PFSK-1 (cell line): ENCODE results near the gene ZSCAN22.
A peak's percentile ranks its signal among the peaks of the same experiment; 100 is the strongest.

Experiments
- FOXP2 ChIP-seq: optimal IDR thresholded peaks from 2 replicates; pipeline ENCODE3; 2011; ENCODE audit warnings: borderline replicate concordance, control low read depth, inconsistent platforms; ENCODE audit not compliant: insufficient read depth; ENCODE audit errors: extremely low read length, extremely low read depth
- POLR2AphosphoS5 ChIP-seq: IDR thresholded peaks from 2 replicates; pipeline ENCODE4 v1.6.1; 2012; ENCODE audit warnings: low read depth, mild to moderate bottlenecking, control low read depth, low read length, moderate library complexity
- SIN3A ChIP-seq: IDR thresholded peaks from 2 replicates; pipeline ENCODE4 v1.6.1; 2012; ENCODE audit warnings: mild to moderate bottlenecking, low read length, moderate library complexity, borderline replicate concordance; ENCODE audit not compliant: insufficient read depth
- TAF1 ChIP-seq: IDR thresholded peaks from 2 replicates; pipeline ENCODE4 v1.6.1; 2012; ENCODE audit warnings: low read length, control low read depth, borderline replicate concordance; ENCODE audit not compliant: insufficient read depth
- TF ChIP-seq, protein P1 (sequence below), 2 experiments: IDR thresholded peaks; 2 replicates each; pipeline versions ENCODE4 v1.6.1 to v1.8.0; 2011 to 2012; ENCODE audit warnings: low read depth in 2 of 2, low read length in 2 of 2, control low read depth in 1 of 2, inconsistent platforms in 1 of 2, mild to moderate bottlenecking in 1 of 2, moderate library complexity in 1 of 2; ENCODE audit not compliant: insufficient read depth in 1 of 2

The ZSCAN22 gene

DNA sequence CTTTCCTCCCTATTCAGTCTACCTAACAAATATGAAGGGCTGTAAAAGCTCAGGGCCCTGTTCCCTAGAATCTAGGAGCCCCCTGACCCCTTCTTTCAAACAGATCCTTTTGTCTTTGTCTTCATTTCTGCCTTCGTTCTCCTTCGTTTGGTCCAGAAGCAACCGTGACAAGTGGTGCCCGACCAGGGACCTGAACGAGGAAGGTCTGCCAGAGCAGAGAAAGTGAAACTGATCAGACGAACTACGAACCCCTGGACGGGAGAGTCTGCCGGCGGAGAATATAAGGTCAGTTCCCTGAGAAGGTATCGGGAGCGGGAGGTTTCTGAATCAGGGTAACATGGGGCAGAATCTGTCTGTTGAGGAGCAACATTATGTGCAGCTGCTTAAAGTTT, 20.9 kb upstream of the ZSCAN22 start:
- TF ChIP-seq FOXP2: no peak
- TF ChIP-seq, protein P1, sequence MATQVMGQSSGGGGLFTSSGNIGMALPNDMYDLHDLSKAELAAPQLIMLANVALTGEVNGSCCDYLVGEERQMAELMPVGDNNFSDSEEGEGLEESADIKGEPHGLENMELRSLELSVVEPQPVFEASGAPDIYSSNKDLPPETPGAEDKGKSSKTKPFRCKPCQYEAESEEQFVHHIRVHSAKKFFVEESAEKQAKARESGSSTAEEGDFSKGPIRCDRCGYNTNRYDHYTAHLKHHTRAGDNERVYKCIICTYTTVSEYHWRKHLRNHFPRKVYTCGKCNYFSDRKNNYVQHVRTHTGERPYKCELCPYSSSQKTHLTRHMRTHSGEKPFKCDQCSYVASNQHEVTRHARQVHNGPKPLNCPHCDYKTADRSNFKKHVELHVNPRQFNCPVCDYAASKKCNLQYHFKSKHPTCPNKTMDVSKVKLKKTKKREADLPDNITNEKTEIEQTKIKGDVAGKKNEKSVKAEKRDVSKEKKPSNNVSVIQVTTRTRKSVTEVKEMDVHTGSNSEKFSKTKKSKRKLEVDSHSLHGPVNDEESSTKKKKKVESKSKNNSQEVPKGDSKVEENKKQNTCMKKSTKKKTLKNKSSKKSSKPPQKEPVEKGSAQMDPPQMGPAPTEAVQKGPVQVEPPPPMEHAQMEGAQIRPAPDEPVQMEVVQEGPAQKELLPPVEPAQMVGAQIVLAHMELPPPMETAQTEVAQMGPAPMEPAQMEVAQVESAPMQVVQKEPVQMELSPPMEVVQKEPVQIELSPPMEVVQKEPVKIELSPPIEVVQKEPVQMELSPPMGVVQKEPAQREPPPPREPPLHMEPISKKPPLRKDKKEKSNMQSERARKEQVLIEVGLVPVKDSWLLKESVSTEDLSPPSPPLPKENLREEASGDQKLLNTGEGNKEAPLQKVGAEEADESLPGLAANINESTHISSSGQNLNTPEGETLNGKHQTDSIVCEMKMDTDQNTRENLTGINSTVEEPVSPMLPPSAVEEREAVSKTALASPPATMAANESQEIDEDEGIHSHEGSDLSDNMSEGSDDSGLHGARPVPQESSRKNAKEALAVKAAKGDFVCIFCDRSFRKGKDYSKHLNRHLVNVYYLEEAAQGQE (IDR thresholded peaks at IDR 0.05; ENCODE audit: insufficient read depth in 1 of 2, low read depth in 2 of 2, low read length in 2 of 2): no peak
- TF ChIP-seq POLR2AphosphoS5: no peak
- TF ChIP-seq SIN3A: no peak
- TF ChIP-seq TAF1: no peak

DNA sequence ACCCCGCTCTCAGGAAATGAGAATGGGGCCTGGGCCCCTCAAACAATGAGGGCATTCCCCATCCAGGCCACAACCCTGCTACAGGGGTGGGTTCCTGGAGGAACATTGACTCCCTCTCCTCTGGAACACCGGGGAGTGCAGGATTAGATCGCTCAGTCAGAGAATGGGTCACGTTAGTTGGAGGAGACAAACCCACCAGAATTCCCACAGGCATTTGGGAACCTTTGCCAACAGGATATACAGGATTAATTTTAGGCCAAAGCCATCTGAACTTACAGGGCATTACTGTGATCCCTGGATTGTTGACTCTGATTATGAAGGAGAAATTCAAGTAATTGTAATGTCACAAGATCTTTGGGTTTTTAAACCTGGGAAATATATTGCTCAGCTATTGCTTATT, 19.1 kb upstream of the ZSCAN22 start:
- TF ChIP-seq SIN3A (no peak), POLR2AphosphoS5 (no peak), FOXP2 (no peak), TAF1 (no peak)
- TF ChIP-seq, protein P1 (IDR thresholded peaks at IDR 0.05; ENCODE audit: insufficient read depth in 1 of 2, low read depth in 2 of 2, low read length in 2 of 2): no peak

- TF ChIP-seq, protein P1 (IDR thresholded peaks at IDR 0.05; ENCODE audit: insufficient read depth in 1 of 2, low read depth in 2 of 2, low read length in 2 of 2): no peak
- TF ChIP-seq SIN3A: no peak
- TF ChIP-seq TAF1: no peak
- TF ChIP-seq POLR2AphosphoS5: no peak
- no peak for TF ChIP-seq FOXP2
Measured at GRCh38 chr19:58311345-58311865, 15.4 kb upstream of the ZSCAN22 start.

DNA sequence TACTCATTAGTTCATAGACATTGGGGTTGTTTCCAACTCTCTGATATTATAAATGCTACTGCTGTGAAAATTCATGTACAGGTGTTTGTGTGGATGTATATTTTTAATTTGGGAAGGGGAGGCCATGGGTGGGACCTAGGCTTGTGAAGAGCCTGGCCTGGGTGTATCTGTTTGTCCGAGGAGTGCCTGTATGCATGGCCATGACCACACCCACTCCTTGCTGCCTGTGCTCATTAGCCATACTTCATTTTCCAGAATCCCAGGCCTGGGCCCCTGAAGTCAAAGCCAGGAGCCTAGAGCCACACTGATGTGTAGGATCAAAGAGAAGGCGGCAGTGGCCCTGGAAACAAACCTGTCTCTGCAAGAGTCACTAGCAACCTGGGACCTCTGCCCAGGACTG, 11.2 kb upstream of the ZSCAN22 start:
- TF ChIP-seq POLR2AphosphoS5: no peak
- TF ChIP-seq, protein P1 (IDR thresholded peaks at IDR 0.05; ENCODE audit: insufficient read depth in 1 of 2, low read depth in 2 of 2, low read length in 2 of 2): no peak
- TF ChIP-seq TAF1: no peak
- no peak for TF ChIP-seq SIN3A
- TF ChIP-seq FOXP2: no peak

- TF ChIP-seq POLR2AphosphoS5: no peak
- TF ChIP-seq, protein P1 (IDR thresholded peaks at IDR 0.05; ENCODE audit: insufficient read depth in 1 of 2, low read depth in 2 of 2, low read length in 2 of 2): peak; percentile 90 to 99
- no peak for TF ChIP-seq TAF1
- peak; percentile 79; the same call in 1 of the 2 replicates for TF ChIP-seq SIN3A
- TF ChIP-seq FOXP2: no peak
Measured at GRCh38 chr19:58317476-58318072, 9.2 kb upstream of the ZSCAN22 start.
